HCT116 (cell line): ENCODE data around the gene SLC24A3. TPM values are rescaled to one million over a fixed set of nuclear protein-coding genes. Genes with fewer than 3 reads are reported as not detected.

ENCODE experiments used
- ATAC-seq: fragments of 200-7000 bp; cut with Tn5 transposase; 2 replicates; pipeline ENCODE4 v1.9.1; 2020; ENCODE audit warnings: mild to moderate bottlenecking, moderate library complexity
- BruUV-seq: library from RNA; stranded (reverse); fragments of 400-500 nt; replicated peaks from 2 replicates; lab custom pipeline; 2021; lab: Mats Ljungman, UMichigan
- CTCF ChIA-PET: fragments of 300-600 bp; sonication (Branson Sonifier 250); formaldehyde crosslinking; loops from one replicate; lab custom pipeline; 2021; ENCODE audit warnings: antibody characterized with exemption; lab: Charles Lee
- POLR2A ChIA-PET: fragments of 300-600, 350-600 bp; sonication (Branson Sonifier 250); formaldehyde crosslinking; loops from one replicate; lab custom pipeline; 2021; ENCODE audit warnings: antibody characterized with exemption; lab: Charles Lee
- RAD21 ChIA-PET, 2 experiments: fragments of 300-600 bp; sonication (Branson Sonifier 250); formaldehyde crosslinking; loops; one replicate each; lab custom pipeline; 2023; ENCODE audit warnings: low total read pairs in 2 of 2; ENCODE audit not compliant: uncharacterized antibody in 2 of 2, unreplicated experiment in 2 of 2, low non-redundant PET in 1 of 2; lab: Charles Lee
- DNase-seq: peaks from one replicate; pipeline ENCODE4 v3.0.0-alpha.2; 2010; ENCODE audit warnings: low read depth, low spot score
- H2AFZ ChIP-seq: fragments of 200-600 bp; shearing (Covaris generic), sonication (generic); 2 replicates; pipeline ENCODE4 v1.6.1; 2017; ENCODE audit warnings: low read depth, mixed run types, mixed read lengths, antibody characterized with exemption, low read length; ENCODE audit not compliant: poor library complexity, severe bottlenecking
- H3K27ac ChIP-seq: 2 replicates; pipeline ENCODE4 v1.5.1; 2012; ENCODE audit warnings: low read depth, low read length
- H3K27me3 ChIP-seq: fragments of 200-600 bp; sonication (generic); 2 replicates; pipeline ENCODE4 v1.6.1; 2016; ENCODE audit warnings: mixed run types, low read length, mixed read lengths; ENCODE audit not compliant: insufficient read depth
- H3K36me3 ChIP-seq, 2 experiments: fragments of 200-500 bp in 1 of 2; fragments of 200-600 bp in 1 of 2; sonication (Bioruptor generic) in 1 of 2; sonication (generic) in 1 of 2; 2 replicates each; pipeline versions ENCODE4 v1.5.1 to v1.6.1; 2014 to 2016; ENCODE audit warnings: low read length in 2 of 2, inconsistent platforms in 1 of 2, mixed read lengths in 1 of 2, mixed run types in 1 of 2; ENCODE audit not compliant: insufficient read depth in 2 of 2, control insufficient read depth in 1 of 2
- H3K4me1 ChIP-seq, 2 experiments: fragments of 200-600 bp in 1 of 2; sonication (generic) in 1 of 2; 2 replicates each; pipeline versions ENCODE4 v1.5.1 to v1.6.1; 2012 to 2017; ENCODE audit warnings: low read length in 2 of 2, inconsistent platforms in 1 of 2, mild to moderate bottlenecking in 1 of 2, mixed read lengths in 1 of 2, mixed run types in 1 of 2, moderate library complexity in 1 of 2; ENCODE audit not compliant: insufficient read depth in 2 of 2, control insufficient read depth in 1 of 2
- H3K4me2 ChIP-seq: fragments of 200-600 bp; sonication (generic); 2 replicates; pipeline ENCODE4 v1.6.1; 2017; ENCODE audit warnings: mixed run types, low read length, mixed read lengths
- H3K4me3 ChIP-seq, 2 experiments: fragments of 200-600 bp in 1 of 2; sonication (generic) in 1 of 2; replicated peaks in 1 of 2; 2 replicates each; pipeline ENCODE4 v1.5.1; 2011 to 2016; ENCODE audit warnings: low read length in 2 of 2, control low read depth in 1 of 2, low read depth in 1 of 2, mild to moderate bottlenecking in 1 of 2, mixed read lengths in 1 of 2, mixed run types in 1 of 2
- H3K79me2 ChIP-seq: fragments of 200-600 bp; sonication (generic); 2 replicates; pipeline ENCODE4 v1.6.1; 2017; ENCODE audit warnings: mild to moderate bottlenecking, mixed run types, low read length, moderate library complexity, mixed read lengths; ENCODE audit not compliant: insufficient read depth
- H3K9ac ChIP-seq: fragments of 200-600 bp; sonication (generic); 2 replicates; pipeline ENCODE4 v1.6.1; 2016; ENCODE audit warnings: low read length, mixed read lengths
- H3K9me2 ChIP-seq: fragments of 200-600 bp; sonication (generic), shearing (Covaris generic); 2 replicates; pipeline ENCODE4 v1.6.1; 2017; ENCODE audit warnings: mixed run types, mild to moderate bottlenecking, moderate library complexity; ENCODE audit not compliant: insufficient read depth
- H3K9me3 ChIP-seq, 2 experiments: fragments of 200-500 bp in 1 of 2; fragments of 200-600 bp in 1 of 2; sonication (Bioruptor generic) in 1 of 2; sonication (generic) in 1 of 2; 2 replicates each; pipeline ENCODE4 v1.6.1; 2014 to 2017; ENCODE audit warnings: low read length in 2 of 2, mixed read lengths in 2 of 2, inconsistent platforms in 1 of 2, low read depth in 1 of 2, mild to moderate bottlenecking in 1 of 2, mixed run types in 1 of 2, moderate library complexity in 1 of 2; ENCODE audit not compliant: control insufficient read depth in 1 of 2, insufficient read depth in 1 of 2
- H4K20me1 ChIP-seq: fragments of 200-600 bp; sonication (generic), shearing (Covaris generic); 2 replicates; pipeline ENCODE4 v1.6.1; 2017; ENCODE audit warnings: mixed run types, mild to moderate bottlenecking, moderate library complexity; ENCODE audit not compliant: insufficient read depth
- CBX3 ChIP-seq: IDR thresholded peaks from 2 replicates; pipeline ENCODE4 v1.6.1; 2012; ENCODE audit warnings: low read depth
- ELF1 ChIP-seq: IDR thresholded peaks from 2 replicates; pipeline ENCODE4 v1.6.1; 2012; ENCODE audit warnings: low read depth, borderline replicate concordance
- EZH2 ChIP-seq: fragments of 200-600 bp; sonication (generic); IDR thresholded peaks from 2 replicates; pipeline ENCODE4 v1.6.1; 2017; ENCODE audit warnings: antibody characterized with exemption, mixed run types
- FOSL1 ChIP-seq: IDR thresholded peaks from 2 replicates; pipeline ENCODE4 v1.6.1; 2012; ENCODE audit warnings: low read depth
- JUND ChIP-seq: IDR thresholded peaks from 2 replicates; pipeline ENCODE4 v1.6.1; 2012
- POLR2A ChIP-seq: IDR thresholded peaks from 2 replicates; pipeline ENCODE4 v1.7.0; 2011; ENCODE audit warnings: borderline replicate concordance; ENCODE audit not compliant: insufficient read depth, insufficient read length; ENCODE audit errors: extremely low read depth
- RAD21 ChIP-seq: IDR thresholded peaks from 2 replicates; pipeline ENCODE4 v1.6.1; 2012; ENCODE audit warnings: low read depth, mild to moderate bottlenecking
- SIN3A ChIP-seq: IDR thresholded peaks from 2 replicates; pipeline ENCODE4 v1.6.1; 2012; ENCODE audit warnings: low read depth
- SP1 ChIP-seq: IDR thresholded peaks from 2 replicates; pipeline ENCODE4 v1.6.1; 2012; ENCODE audit warnings: low read depth
- SRF ChIP-seq: IDR thresholded peaks from 2 replicates; pipeline ENCODE4 v1.6.1; 2012; ENCODE audit warnings: low read depth
- TCF7L2 ChIP-seq: IDR thresholded peaks from 2 replicates; pipeline ENCODE4 v1.7.0; 2011; ENCODE audit warnings: borderline replicate concordance, inconsistent platforms; ENCODE audit not compliant: insufficient read depth, insufficient read length; ENCODE audit errors: extremely low read depth
- YY1 ChIP-seq: IDR thresholded peaks from 2 replicates; pipeline ENCODE4 v1.6.1; 2011; ENCODE audit warnings: low read length, low read depth, moderate library complexity, mild to moderate bottlenecking; ENCODE audit not compliant: insufficient replicate concordance; ENCODE audit errors: extremely low read depth
- ZNF274 ChIP-seq: fragments of 200-500 bp; sonication (Bioruptor generic); IDR thresholded peaks from 2 replicates; pipeline ENCODE4 v1.6.1; 2014; ENCODE audit warnings: mild to moderate bottlenecking, low read depth, low read length, inconsistent platforms
- intact Hi-C: fragments of 100-400 bp; cut with micrococcal nuclease; formaldehyde crosslinking; loops from 2 replicates; pipeline ENCODE4 v1.10.0; 2022
- total RNA-seq: library from RNA; stranded (reverse); gene quantifications from one replicate; pipeline ENCODE4 v1.2.1, GENCODE V29; 2021; ENCODE audit not compliant: unreplicated experiment
- TF ChIP-seq, protein P1 (sequence below), 3 experiments: fragments of 200-600 bp in 1 of 3; sonication (generic) in 1 of 3; IDR thresholded peaks in 2 of 3; conservative IDR thresholded peaks in 1 of 3; 2 replicates each; pipeline ENCODE4 v1.5.1; 2012 to 2017; ENCODE audit warnings: low read depth in 2 of 3, low read length in 2 of 3, antibody characterized with exemption in 1 of 3, borderline replicate concordance in 1 of 3, control low read depth in 1 of 3, mild to moderate bottlenecking in 1 of 3, mixed read lengths in 1 of 3, mixed run types in 1 of 3, moderate library complexity in 1 of 3; ENCODE audit not compliant: insufficient read depth in 1 of 3

The SLC24A3 gene
- total RNA-seq, 1 experiment from 2014 or later = not detected

DNA sequence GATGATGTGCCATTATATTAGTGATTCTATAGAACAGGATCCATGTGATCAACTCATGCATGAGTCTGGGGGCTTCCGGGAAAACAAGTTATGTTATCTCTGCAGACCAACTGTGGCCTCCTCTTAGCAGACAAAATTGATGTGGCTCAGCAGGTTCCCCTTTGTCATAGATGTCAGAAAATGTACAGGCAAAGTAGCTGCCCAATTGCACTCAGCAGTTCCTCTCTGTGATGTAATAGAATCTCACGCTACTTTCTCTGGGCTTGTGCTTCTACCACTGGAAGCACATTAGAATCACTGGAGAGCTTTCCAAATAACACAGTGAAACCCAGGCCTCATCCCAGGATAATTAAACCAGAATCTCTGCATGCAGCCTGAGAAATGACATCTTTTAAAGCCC lies 253.1 kb downstream of the SLC24A3 start:
- H3K27me3 ChIP-seq = no peaks in the 10 kb centered on the region
- H3K9me3 ChIP-seq = no peaks in the 10 kb centered on the region
- no peak overlapping the region for H3K27ac ChIP-seq
- H3K4me3 ChIP-seq = no peak overlapping the region
- no peak overlapping the region for H3K9ac ChIP-seq
- no peak overlapping the region for H3K4me2 ChIP-seq
- no peaks in the 10 kb centered on the region for H3K79me2 ChIP-seq
- ChIA-PET RAD21 (no interaction called here), CTCF (no interaction called here), POLR2A (no interaction called here)
- TF ChIP-seq ELF1 (no peak), FOSL1 (no peak), YY1 (no peak), RAD21 (no peak)
- H3K9me2 ChIP-seq = no peaks in the 10 kb centered on the region
- BruUV-seq = no TSS peak
- intact Hi-C loops = no loop called here
- no peak for DNase-seq
- ATAC-seq = no peak
- H2AFZ ChIP-seq = no peak overlapping the region
- H3K36me3 ChIP-seq = no peaks in the 10 kb centered on the region
- H3K4me1 ChIP-seq = no peaks in the 10 kb centered on the region
- no peaks in the 10 kb centered on the region for H4K20me1 ChIP-seq

DNA sequence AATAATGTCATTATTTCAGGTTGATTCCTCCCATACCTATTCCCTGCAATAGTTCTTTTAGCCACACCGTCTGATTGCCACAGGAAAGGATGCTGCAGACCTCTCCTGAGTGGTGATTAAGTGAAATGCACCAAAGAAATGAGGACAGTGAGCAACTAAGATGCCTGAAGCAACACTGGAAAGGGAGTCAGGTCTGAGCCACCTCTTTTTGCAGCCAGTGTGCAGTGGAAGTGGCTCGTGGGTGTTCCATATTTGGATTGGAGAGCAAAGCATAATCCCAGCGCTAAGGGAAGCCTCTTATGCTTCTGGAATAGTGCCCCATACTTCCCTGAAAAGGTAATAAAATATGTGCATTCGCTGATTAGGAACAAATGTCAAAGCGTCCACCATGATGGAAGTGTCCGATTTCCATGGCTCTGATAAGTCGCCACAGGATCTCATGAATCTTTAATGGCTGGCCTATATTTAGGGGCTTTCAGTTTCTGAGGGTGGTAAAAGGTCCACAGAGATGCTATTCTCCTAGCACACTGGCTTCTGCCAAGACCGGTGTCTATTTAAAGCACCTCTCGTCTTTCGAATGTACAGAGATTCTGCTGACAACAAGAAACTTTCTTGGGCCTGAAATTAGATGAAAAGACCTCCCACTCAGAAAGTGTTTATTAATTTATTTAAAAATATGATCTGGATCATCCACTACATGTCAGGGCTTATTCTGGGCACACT lies 253.9 kb downstream of the SLC24A3 start:
- ChIA-PET POLR2A (no interaction called here), RAD21 (no interaction called here), CTCF (no interaction called here)
- Histone ChIP-seq H4K20me1 (no peaks in the 10 kb centered on the region), H3K27me3 (no peaks in the 10 kb centered on the region), H3K9me2 (no peaks in the 10 kb centered on the region), H3K4me3 (no peak overlapping the region), H3K79me2 (no peaks in the 10 kb centered on the region), H3K27ac (no peak overlapping the region), H3K36me3 (no peaks in the 10 kb centered on the region), H2AFZ (no peak overlapping the region), H3K4me2 (no peak overlapping the region), H3K4me1 (no peaks in the 10 kb centered on the region), H3K9me3 (no peaks in the 10 kb centered on the region), H3K9ac (no peak overlapping the region)
- intact Hi-C loops = no loop called here
- no TSS peak for BruUV-seq
- DNase-seq = no peak
- ATAC-seq = no peak
- TF ChIP-seq SP1 (no peak), SRF (no peak), JUND (no peak), EZH2 (no peak), ELF1 (no peak), CBX3 (no peak), ZNF274 (no peak), TCF7L2 (no peak), POLR2A (no peak), SIN3A (no peak)
- TF ChIP-seq, protein P1, sequence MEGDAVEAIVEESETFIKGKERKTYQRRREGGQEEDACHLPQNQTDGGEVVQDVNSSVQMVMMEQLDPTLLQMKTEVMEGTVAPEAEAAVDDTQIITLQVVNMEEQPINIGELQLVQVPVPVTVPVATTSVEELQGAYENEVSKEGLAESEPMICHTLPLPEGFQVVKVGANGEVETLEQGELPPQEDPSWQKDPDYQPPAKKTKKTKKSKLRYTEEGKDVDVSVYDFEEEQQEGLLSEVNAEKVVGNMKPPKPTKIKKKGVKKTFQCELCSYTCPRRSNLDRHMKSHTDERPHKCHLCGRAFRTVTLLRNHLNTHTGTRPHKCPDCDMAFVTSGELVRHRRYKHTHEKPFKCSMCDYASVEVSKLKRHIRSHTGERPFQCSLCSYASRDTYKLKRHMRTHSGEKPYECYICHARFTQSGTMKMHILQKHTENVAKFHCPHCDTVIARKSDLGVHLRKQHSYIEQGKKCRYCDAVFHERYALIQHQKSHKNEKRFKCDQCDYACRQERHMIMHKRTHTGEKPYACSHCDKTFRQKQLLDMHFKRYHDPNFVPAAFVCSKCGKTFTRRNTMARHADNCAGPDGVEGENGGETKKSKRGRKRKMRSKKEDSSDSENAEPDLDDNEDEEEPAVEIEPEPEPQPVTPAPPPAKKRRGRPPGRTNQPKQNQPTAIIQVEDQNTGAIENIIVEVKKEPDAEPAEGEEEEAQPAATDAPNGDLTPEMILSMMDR (IDR thresholded peaks at IDR 0.05 in 2 of 3, conservative IDR thresholded peaks at IDR 0.05 in 1 of 3; ENCODE audit: borderline replicate concordance in 1 of 3, insufficient read depth in 1 of 3, low read depth in 2 of 3, low read length in 2 of 3) = no peak
